ENCODE measurements around the gene OR2L5. TPM values are rescaled to one million over a fixed set of nuclear protein-coding genes. Genes with fewer than 3 reads are reported as not detected.

OR2L5 gene
- total RNA-seq, 1 experiment from 2014 or later = not detected

- no peak for DNase-seq (ENCODE audit: unreplicated experiment)
- Mint-ChIP-seq H3K36me3 (ENCODE audit: insufficient read depth, unreplicated experiment) (no peaks in the 10 kb centered on the region), H3K4me3 (ENCODE audit: unreplicated experiment) (no peak overlapping the region), H3K9me3 (ENCODE audit: unreplicated experiment) (peaks cover 17% of the 10 kb centered on the region), H3K27me3 (ENCODE audit: insufficient read depth, unreplicated experiment) (no peaks in the 10 kb centered on the region), H3K4me1 (ENCODE audit: insufficient read depth, unreplicated experiment) (peaks cover 11% of the 10 kb centered on the region), H3K27ac (ENCODE audit: low read depth, unreplicated experiment) (no peak overlapping the region)
- BruUV-seq (replicated peaks) = no TSS peak
- POLR2A ChIA-PET = no interaction called here
- TF ChIP-seq, protein P1, sequence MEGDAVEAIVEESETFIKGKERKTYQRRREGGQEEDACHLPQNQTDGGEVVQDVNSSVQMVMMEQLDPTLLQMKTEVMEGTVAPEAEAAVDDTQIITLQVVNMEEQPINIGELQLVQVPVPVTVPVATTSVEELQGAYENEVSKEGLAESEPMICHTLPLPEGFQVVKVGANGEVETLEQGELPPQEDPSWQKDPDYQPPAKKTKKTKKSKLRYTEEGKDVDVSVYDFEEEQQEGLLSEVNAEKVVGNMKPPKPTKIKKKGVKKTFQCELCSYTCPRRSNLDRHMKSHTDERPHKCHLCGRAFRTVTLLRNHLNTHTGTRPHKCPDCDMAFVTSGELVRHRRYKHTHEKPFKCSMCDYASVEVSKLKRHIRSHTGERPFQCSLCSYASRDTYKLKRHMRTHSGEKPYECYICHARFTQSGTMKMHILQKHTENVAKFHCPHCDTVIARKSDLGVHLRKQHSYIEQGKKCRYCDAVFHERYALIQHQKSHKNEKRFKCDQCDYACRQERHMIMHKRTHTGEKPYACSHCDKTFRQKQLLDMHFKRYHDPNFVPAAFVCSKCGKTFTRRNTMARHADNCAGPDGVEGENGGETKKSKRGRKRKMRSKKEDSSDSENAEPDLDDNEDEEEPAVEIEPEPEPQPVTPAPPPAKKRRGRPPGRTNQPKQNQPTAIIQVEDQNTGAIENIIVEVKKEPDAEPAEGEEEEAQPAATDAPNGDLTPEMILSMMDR (IDR thresholded peaks at IDR 0.05; ENCODE audit: unreplicated experiment) = no peak
- CTCF ChIA-PET = no interaction called here
- intact Hi-C loops (cut with micrococcal nuclease) = no loop called here
These were observed 2.3 kb downstream of the OR2L5 start for GRCh38 chr1:248015803-248016202.

GRCh38 chr1:248029770-248030169 is 16.3 kb downstream of the OR2L5 start, which contains the start of gene OR2L2:
TSS of gene OR2L2 (plus strand) at chr1:248030070. CDS start at chr1:248038268, 8,198 bp downstream.
- ChIA-PET CTCF (no interaction called here), POLR2A (no interaction called here)
- no peak for DNase-seq (ENCODE audit: unreplicated experiment)
- peaks cover 22% of the 10 kb centered on the region for H3K9me3 Mint-ChIP-seq (ENCODE audit: unreplicated experiment)
- intact Hi-C loops (cut with micrococcal nuclease) = no loop called here
- no peak within 1 kb of the TSS for H3K27ac Mint-ChIP-seq (ENCODE audit: low read depth, unreplicated experiment)
- H3K27me3 Mint-ChIP-seq (ENCODE audit: insufficient read depth, unreplicated experiment) = no peaks in the 10 kb centered on the region
- H3K4me3 Mint-ChIP-seq (ENCODE audit: unreplicated experiment) = no peak within 1 kb of the TSS
- no peaks in the 10 kb centered on the region for H3K36me3 Mint-ChIP-seq (ENCODE audit: insufficient read depth, unreplicated experiment)
- BruUV-seq (replicated peaks) = no TSS peak
- no peaks in the 10 kb centered on the region for H3K4me1 Mint-ChIP-seq (ENCODE audit: insufficient read depth, unreplicated experiment)
- TF ChIP-seq, protein P1 (IDR thresholded peaks at IDR 0.05; ENCODE audit: unreplicated experiment) = no peak

DNA sequence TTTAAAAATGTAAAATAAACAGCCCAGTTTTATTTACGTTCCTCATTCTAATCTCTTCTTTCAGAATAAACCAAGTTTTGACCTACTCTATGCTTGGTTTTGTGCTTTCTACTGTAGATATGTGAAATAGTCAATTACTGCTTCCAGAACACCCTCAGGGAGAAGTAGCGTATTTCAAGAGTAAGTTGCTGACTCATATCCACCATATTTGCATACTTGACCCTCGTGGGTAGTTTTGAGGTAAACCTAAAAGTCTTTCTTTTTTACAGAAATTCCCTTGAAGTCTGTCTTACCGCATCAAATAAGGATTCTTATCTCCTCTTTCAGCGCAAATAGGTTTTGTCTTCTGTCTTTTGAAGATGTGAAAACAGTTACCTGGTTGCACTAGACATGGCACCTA is 31.7 kb downstream of the OR2L5 start:
- no TSS peak for BruUV-seq (replicated peaks)

GRCh38 chr1:248046536-248046935 is 33.1 kb downstream of the OR2L5 start, which contains the start of gene OR2L3:
TSS of gene OR2L3 (plus strand) at chr1:248046836. CDS start at chr1:248060682, 13,846 bp downstream.
- CTCF ChIA-PET = interaction anchor here (0.6 to 1.5 kb wide), 4 partner anchors 9 to 880 kb away, joined by 3 to 6 read pairs (median 4); no protein-coding TSS in a partner anchor

More for the DNA sequence above, 31.7 kb downstream of the OR2L5 start:
- no peak for DNase-seq (ENCODE audit: unreplicated experiment)
- ChIA-PET POLR2A (interaction anchor here (0.7 kb wide), 1 partner anchor 139 kb away, joined by 3 read pairs; no protein-coding TSS in a partner anchor), CTCF (no interaction called here)
- no peak overlapping the region for H3K27ac Mint-ChIP-seq (ENCODE audit: low read depth, unreplicated experiment)
- H3K4me3 Mint-ChIP-seq (ENCODE audit: unreplicated experiment) = no peak overlapping the region
- H3K36me3 Mint-ChIP-seq (ENCODE audit: insufficient read depth, unreplicated experiment) = no peaks in the 10 kb centered on the region
- H3K27me3 Mint-ChIP-seq (ENCODE audit: insufficient read depth, unreplicated experiment) = no peaks in the 10 kb centered on the region
- H3K9me3 Mint-ChIP-seq (ENCODE audit: unreplicated experiment) = no peaks in the 10 kb centered on the region
- TF ChIP-seq, protein P1 (IDR thresholded peaks at IDR 0.05; ENCODE audit: unreplicated experiment) = no peak
- peaks cover 13% of the 10 kb centered on the region for H3K4me1 Mint-ChIP-seq (ENCODE audit: insufficient read depth, unreplicated experiment)
- intact Hi-C loops (cut with micrococcal nuclease) = no loop called here

More at GRCh38 chr1:248046536-248046935, 33.1 kb downstream of the OR2L5 start, which contains the start of gene OR2L3:
- no peak for DNase-seq (ENCODE audit: unreplicated experiment)
- POLR2A ChIA-PET = interaction anchor here (0.7 kb wide), 1 partner anchor 166 kb away, joined by 3 read pairs; no protein-coding TSS in a partner anchor
- TF ChIP-seq, protein P1 (IDR thresholded peaks at IDR 0.05; ENCODE audit: unreplicated experiment) = no peak
- H3K36me3 Mint-ChIP-seq (ENCODE audit: insufficient read depth, unreplicated experiment) = no peaks in the 10 kb centered on the region
- no peaks in the 10 kb centered on the region for H3K27me3 Mint-ChIP-seq (ENCODE audit: insufficient read depth, unreplicated experiment)
- H3K9me3 Mint-ChIP-seq (ENCODE audit: unreplicated experiment) = no peaks in the 10 kb centered on the region
- no peak within 1 kb of the TSS for H3K4me3 Mint-ChIP-seq (ENCODE audit: unreplicated experiment)
- no TSS peak for BruUV-seq (replicated peaks)
- intact Hi-C loops (cut with micrococcal nuclease) = no loop called here
- peaks cover 13% of the 10 kb centered on the region for H3K4me1 Mint-ChIP-seq (ENCODE audit: insufficient read depth, unreplicated experiment)
- no peak within 1 kb of the TSS for H3K27ac Mint-ChIP-seq (ENCODE audit: low read depth, unreplicated experiment)
